Esophagus squamous epithelium (tissue), 5 donors: ENCODE measurements around the gene STT3B. TPM values are rescaled to one million over a fixed set of nuclear protein-coding genes. Genes with fewer than 3 reads are reported as not detected.

Experiments used
- DNase-seq: peaks from one replicate; lab custom pipeline; 2025; lab: John Stamatoyannopoulos, UW
- H3K27ac ChIP-seq, 4 donors: fragments of 200-600 bp; sonication (generic); one replicate each; pipeline ENCODE4 v1.5.1; 2016 to 2019; ENCODE audit warnings: mild to moderate bottlenecking in 1 of 4
- H3K27me3 ChIP-seq, 4 donors: fragments of 200-600 bp; sonication (generic); 1 replicate in 3 of 4; 2 replicates in 1 of 4; pipeline versions ENCODE4 v1.5.1 to v1.6.0; 2017 to 2021; ENCODE audit warnings: antibody characterized with exemption in 1 of 4
- H3K36me3 ChIP-seq, 3 donors: fragments of 200-600 bp; sonication (generic); one replicate each; pipeline ENCODE4 v1.5.1; 2016 to 2019
- H3K4me1 ChIP-seq, 3 donors: fragments of 200-600 bp; sonication (generic); one replicate each; pipeline ENCODE4 v1.5.1; 2017 to 2019
- H3K4me3 ChIP-seq, 4 donors: fragments of 200-600 bp; sonication (generic); 1 replicate in 3 of 4; 2 replicates in 1 of 4; pipeline ENCODE4 v1.5.1; 2016 to 2019; ENCODE audit warnings: mild to moderate bottlenecking in 2 of 4, moderate library complexity in 1 of 4
- H3K9me3 ChIP-seq, 3 donors: fragments of 200-600 bp; sonication (generic); one replicate each; pipeline ENCODE4 v1.5.1; 2016 to 2019
- CTCF ChIP-seq, 6 experiments: fragments of 450-650 bp in 4 of 6; fragments of 200-600 bp in 2 of 6; sonication (generic) in 2 of 6; IDR thresholded peaks; one replicate each; pipeline ENCODE4 v1.5.1; 2016 to 2019; ENCODE audit warnings: antibody characterized with exemption in 6 of 6, mild to moderate bottlenecking in 4 of 6, moderate library complexity in 4 of 6
- POLR2A ChIP-seq, 4 donors: fragments of 450-650 bp; IDR thresholded peaks; one replicate each; pipeline ENCODE4 v1.6.1; 2017; ENCODE audit warnings: antibody characterized with exemption in 4 of 4, mild to moderate bottlenecking in 4 of 4, moderate library complexity in 3 of 4
- WGBS, 2 donors: methylation state at CpG; one replicate each; pipeline ENCODE4 v1.1.5; 2018; 5-methylcytosine and 5-hydroxymethylcytosine counted together
- intact Hi-C: fragments of 100-400 bp; cut with DNase I; formaldehyde crosslinking; loops from one replicate; pipeline ENCODE4 v1.15.0; 2022
- total RNA-seq, 4 donors: library from RNA; depleted of rRNA; stranded (reverse); fragments of >200 nt; gene quantifications; one replicate each; pipeline ENCODE4 v1.1.0, GENCODE V29; 2016
- donor health status: DM: yes; HTN: yes; CAD: no.

Gene STT3B
- total RNA-seq, 4 donors from 2014 or later = 82.1 to 123 (median 93.5) TPM

- Histone ChIP-seq H3K36me3 (no peaks in the 10 kb centered on the region), H3K27me3 (no peaks in the 10 kb centered on the region), H3K9me3 (no peaks in the 10 kb centered on the region), H3K4me3 (peak overlapping the region; percentile 84 to 97 (median 93)), H3K4me1 (peaks cover 7 to 65% (median 30%) of the 10 kb centered on the region in 3 donors), H3K27ac (peak overlapping the region; percentile 85 to 99 (median 96))
- no peak for DNase-seq
- TF ChIP-seq CTCF (IDR thresholded peaks at IDR 0.05) (no peak), POLR2A (IDR thresholded peaks at IDR 0.05) (no peak)
- intact Hi-C loops = no loop called here
- WGBS, 2 donors = 4% methylated on average over 5 of the region's 5 CpGs
These were observed 1.3 kb downstream of the STT3B start for GRCh38 chr3:31534065-31534425.

- TF ChIP-seq CTCF (IDR thresholded peaks at IDR 0.05) (no peak), POLR2A (IDR thresholded peaks at IDR 0.05) (no peak)
- WGBS, 2 donors = 17 to 23% methylated on average over 2 of the region's 2 CpGs
These were observed 3.8 kb downstream of the STT3B start for GRCh38 chr3:31536497-31536896.

DNA sequence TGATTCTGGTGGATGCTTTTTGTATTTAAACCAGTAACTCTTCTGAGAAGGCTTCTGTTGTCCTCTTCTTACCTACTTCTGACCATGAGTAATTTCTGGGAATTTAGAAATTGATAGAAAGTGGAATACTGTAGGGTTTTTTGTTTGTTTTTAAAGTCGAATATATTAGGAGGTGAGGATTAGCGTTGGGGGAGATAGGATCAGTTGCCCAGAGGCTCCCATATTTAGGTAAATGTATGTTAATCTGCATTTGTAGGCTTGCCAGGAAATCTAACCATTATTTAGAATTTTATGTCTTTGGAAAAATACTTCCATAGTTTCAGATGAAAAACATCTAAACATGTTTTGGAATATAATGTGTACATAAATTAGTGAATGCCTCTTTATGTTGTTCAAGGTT is 6.1 kb downstream of the STT3B start:
- Histone ChIP-seq H3K27me3 (no peaks in the 10 kb centered on the region), H3K27ac (no peak overlapping the region), H3K36me3 (peaks cover 0 to 6% (median 0%) of the 10 kb centered on the region in 3 donors), H3K9me3 (no peaks in the 10 kb centered on the region), H3K4me3 (no peak overlapping the region), H3K4me1 (peaks cover 9 to 91% (median 41%) of the 10 kb centered on the region in 3 donors)
- no peak for DNase-seq
- WGBS, 2 donors = 47 to 73% methylated on average over 2 of the region's 2 CpGs
- TF ChIP-seq CTCF (IDR thresholded peaks at IDR 0.05) (no peak), POLR2A (IDR thresholded peaks at IDR 0.05) (no peak)
- intact Hi-C loops = no loop called here

More at GRCh38 chr3:31536497-31536896, 3.8 kb downstream of the STT3B start:
- intact Hi-C loops = no loop called here
- DNase-seq = no peak
- no peak overlapping the region for H3K27ac ChIP-seq
- peak overlapping the region in 1 of 4 donors; percentile 15 for H3K4me3 ChIP-seq
- no peaks in the 10 kb centered on the region for H3K27me3 ChIP-seq
- H3K4me1 ChIP-seq = peaks cover 9 to 73% (median 41%) of the 10 kb centered on the region in 3 donors
- H3K9me3 ChIP-seq = no peaks in the 10 kb centered on the region
- peaks cover 0 to under 1% (median 0%) of the 10 kb centered on the region in 3 donors for H3K36me3 ChIP-seq

- Histone ChIP-seq H3K27me3 (no peaks in the 10 kb centered on the region), H3K36me3 (peaks cover 0 to 6% (median 0%) of the 10 kb centered on the region in 3 donors), H3K27ac (no peak overlapping the region), H3K9me3 (no peaks in the 10 kb centered on the region), H3K4me3 (no peak overlapping the region), H3K4me1 (peaks cover 11 to 92% (median 43%) of the 10 kb centered on the region in 3 donors)
- TF ChIP-seq CTCF (IDR thresholded peaks at IDR 0.05) (no peak), POLR2A (IDR thresholded peaks at IDR 0.05) (no peak)
- DNase-seq = no peak
- intact Hi-C loops = no loop called here
- WGBS, 2 donors = 26 to 50% methylated on average over 1 of the region's 1 CpG
These were observed 6.5 kb downstream of the STT3B start for GRCh38 chr3:31539275-31539674.

- H3K4me3 ChIP-seq = no peak overlapping the region
- H3K9me3 ChIP-seq = no peaks in the 10 kb centered on the region
- H3K36me3 ChIP-seq = peaks cover 0 to 6% (median 0%) of the 10 kb centered on the region in 3 donors
- WGBS, 2 donors = 54 to 57% methylated on average over 2 of the region's 2 CpGs
- peaks cover 12 to 92% (median 42%) of the 10 kb centered on the region in 3 donors for H3K4me1 ChIP-seq
- intact Hi-C loops = no loop called here
- no peak for DNase-seq
- H3K27ac ChIP-seq = no peak overlapping the region
- no peaks in the 10 kb centered on the region for H3K27me3 ChIP-seq
- no peak for TF ChIP-seq POLR2A (IDR thresholded peaks at IDR 0.05)
- no peak for TF ChIP-seq CTCF (IDR thresholded peaks at IDR 0.05)
These were observed 8.4 kb downstream of the STT3B start for GRCh38 chr3:31541089-31541488.
